GM21786 (cell line): ENCODE data around the gene SSBP3.
"Not testable (repeated sequence)": the region's sequence is repeated elsewhere in the genome, so short reads cannot be mapped to it uniquely, and the experiment has no call there.

Source experiments
- ATAC-seq: cut with Tn5 transposase; IDR thresholded peaks from one replicate; pipeline ENCODE4 v1.9.1; 2021; ENCODE audit not compliant: unreplicated experiment

Gene SSBP3

DNA sequence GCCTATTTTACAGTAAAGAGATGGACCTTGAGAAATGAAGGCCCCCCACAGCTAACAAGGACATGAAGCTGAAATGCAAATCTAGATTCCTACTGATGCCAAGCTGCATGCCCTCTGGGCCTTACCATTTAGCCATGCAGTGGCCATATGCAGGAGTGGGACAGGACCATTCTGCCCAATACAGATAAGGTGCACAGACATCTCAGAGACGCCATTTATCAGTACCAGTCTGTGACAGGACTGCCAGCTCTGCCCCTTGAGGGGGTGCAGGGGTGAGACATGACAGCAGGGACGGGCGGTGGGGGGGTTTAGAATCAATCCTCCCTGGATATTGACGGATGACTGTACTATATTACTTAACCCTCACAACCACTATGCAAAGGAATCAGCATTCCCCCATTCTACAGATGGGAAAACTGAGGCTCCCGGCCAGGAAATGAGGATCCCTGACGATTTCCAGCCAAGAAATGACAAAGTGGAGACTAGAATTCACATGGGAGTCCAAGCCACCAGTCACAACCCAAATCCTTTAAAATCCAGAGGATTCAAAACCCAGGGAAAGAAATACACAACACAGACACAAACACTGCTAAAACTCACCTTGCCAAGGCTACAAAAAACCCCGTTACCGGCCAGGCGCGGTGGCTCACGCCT is 10.8 kb downstream of the SSBP3 start:
- ATAC-seq, result no peak

- ATAC-seq, result no peak
Observed at GRCh38 chr1:54394104-54394503, 12.1 kb downstream of the SSBP3 start.

DNA sequence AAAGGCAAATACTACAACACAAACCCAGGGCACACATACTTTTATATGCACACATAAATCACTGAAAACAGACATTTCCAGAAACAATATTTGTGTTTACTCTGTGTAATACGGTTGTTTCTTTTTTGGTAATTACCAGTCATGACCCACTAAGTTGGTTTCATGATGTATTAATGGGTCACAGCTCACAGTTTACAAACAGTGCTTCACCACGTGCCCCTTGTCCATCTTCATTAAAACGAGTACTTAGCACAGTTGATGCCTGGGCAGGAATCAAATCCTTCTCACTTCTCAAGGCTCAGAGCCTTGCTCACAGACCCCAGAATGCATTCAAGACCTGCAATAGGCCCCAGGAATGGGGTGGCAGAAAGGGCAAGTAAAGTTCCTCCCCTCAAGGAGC is 13.8 kb downstream of the SSBP3 start:
- ATAC-seq, result no peak

- ATAC-seq, result no peak
Observed at GRCh38 chr1:54391450-54392209, 14.6 kb downstream of the SSBP3 start.

DNA sequence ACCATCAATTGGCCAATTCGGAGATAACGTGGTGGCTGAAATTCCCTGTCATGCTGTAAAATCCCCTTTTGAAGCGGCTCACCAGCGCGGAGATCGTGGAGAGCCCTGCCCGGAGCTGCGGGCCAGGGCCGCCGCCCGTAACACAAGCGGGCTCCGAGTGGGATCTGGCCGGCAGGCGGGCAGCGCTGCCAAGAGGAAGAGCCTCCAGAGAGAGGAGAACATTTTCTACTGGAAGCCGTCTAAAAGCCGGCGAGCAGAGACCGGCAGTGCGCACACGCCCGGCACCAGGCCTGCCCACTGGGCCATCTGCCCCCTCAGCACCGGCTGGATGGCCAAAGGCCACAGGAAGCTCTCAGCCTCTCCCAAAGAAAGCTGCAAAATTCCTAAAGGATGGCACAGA is 15.5 kb downstream of the SSBP3 start:
- ATAC-seq, result no peak

GRCh38 chr1:54389608-54390007 is 16.6 kb downstream of the SSBP3 start:
- ATAC-seq, result not testable (repeated sequence)

- ATAC-seq, result no peak
Observed at GRCh38 chr1:54387419-54387818, 18.8 kb downstream of the SSBP3 start.

DNA sequence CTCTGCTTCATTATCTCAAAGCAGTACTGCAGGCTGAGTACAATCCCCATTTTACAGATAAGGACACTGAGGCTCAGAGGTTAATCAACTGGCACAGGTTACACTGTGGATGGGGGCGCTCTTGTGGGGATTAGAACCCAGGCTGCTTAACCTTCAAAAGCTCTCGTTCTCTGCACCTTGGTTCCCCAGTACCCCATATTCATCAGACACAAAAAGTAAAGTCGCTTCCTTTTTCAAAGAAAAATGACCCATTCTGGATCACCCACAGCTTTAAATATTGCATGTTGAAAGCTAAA is 20.5 kb downstream of the SSBP3 start:
- no peak for ATAC-seq

GRCh38 chr1:54384918-54385726 is 21.1 kb downstream of the SSBP3 start:
- no peak for ATAC-seq

GRCh38 chr1:54384471-54384870 is 21.7 kb downstream of the SSBP3 start:
- ATAC-seq, result no peak

- no peak for ATAC-seq
Observed at GRCh38 chr1:54381524-54381923, 24.7 kb downstream of the SSBP3 start.

- no peak for ATAC-seq
Observed at GRCh38 chr1:54380290-54380882, 25.8 kb downstream of the SSBP3 start.

- ATAC-seq, result no peak
Observed at GRCh38 chr1:54379555-54380289, 26.5 kb downstream of the SSBP3 start.

DNA sequence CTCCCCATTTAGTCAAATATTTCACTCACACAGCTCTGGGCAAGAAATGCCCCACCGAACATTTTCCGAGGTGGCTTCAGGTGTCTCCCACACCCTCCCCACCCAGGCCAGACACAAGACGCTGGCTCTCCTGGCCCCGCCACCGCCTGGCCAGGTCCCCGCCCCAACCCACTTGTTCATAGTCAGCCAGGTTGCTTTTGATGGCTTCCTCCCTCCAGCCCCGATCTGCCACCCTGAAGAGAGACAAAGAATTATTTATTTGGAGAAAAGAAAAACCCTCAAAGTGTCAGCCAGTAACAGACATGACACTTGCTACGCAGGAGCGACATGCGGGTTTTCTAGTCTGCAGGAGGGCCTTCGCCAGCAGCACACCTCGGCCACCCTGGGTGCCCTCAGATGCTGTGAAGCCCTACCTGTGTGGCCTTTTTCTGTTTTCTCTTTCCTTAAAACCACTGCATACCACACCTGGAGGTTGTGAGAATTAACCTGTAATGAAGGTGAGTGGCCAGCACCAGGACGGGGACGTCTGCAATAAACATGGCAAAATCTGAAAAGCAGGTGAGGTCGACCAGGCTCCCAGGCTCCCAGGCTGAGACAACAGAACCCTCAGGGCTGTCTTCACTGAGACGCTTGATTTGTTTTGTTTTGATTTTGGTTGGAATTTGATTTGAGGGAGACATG is 27.2 kb downstream of the SSBP3 start:
- ATAC-seq, result no peak

GRCh38 chr1:54378157-54378873 is 27.9 kb downstream of the SSBP3 start:
- no peak for ATAC-seq

GRCh38 chr1:54377040-54377691 is 29.0 kb downstream of the SSBP3 start:
- no peak for ATAC-seq

DNA sequence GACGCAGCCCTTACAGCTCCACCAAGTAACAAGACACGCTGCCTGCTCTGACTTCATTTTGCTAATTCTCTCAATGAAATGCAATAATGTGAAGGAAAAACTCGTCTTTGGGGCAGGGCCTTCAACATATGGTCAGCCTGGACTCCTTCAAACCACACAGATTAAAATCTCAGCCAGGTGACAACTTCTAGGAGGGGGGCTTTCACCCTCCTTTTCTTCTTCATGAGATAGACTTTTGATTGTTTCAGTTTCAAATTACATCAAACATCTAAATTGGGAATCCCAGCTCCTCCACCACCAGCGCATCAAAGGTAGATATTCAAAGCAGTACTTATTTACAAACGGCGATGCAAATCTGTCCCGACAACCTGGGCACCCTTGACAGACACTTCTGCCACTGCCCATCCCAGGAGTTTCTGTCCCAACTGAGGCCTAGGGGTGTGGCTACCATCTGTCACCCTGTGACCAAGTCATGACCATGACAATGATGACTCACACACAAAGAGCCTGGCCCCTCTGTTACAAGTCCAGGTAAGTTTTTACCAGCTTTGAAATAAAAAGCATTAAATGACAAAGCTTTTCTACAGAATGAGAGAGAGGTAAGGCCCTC is 29.7 kb downstream of the SSBP3 start:
- peak; percentile 57 for ATAC-seq

- no peak for ATAC-seq
Observed at GRCh38 chr1:54375712-54376429, 30.3 kb downstream of the SSBP3 start.
